ENCODE measurements around the gene HOXD3. TPM values are rescaled to one million over a fixed set of nuclear protein-coding genes. Genes with fewer than 3 reads are reported as not detected.
A peak's percentile ranks its signal among the peaks of the same experiment; 100 is the strongest.

The HOXD3 gene
- total RNA-seq = not detected
- total RNA-seq (2013) = not detected

DNA sequence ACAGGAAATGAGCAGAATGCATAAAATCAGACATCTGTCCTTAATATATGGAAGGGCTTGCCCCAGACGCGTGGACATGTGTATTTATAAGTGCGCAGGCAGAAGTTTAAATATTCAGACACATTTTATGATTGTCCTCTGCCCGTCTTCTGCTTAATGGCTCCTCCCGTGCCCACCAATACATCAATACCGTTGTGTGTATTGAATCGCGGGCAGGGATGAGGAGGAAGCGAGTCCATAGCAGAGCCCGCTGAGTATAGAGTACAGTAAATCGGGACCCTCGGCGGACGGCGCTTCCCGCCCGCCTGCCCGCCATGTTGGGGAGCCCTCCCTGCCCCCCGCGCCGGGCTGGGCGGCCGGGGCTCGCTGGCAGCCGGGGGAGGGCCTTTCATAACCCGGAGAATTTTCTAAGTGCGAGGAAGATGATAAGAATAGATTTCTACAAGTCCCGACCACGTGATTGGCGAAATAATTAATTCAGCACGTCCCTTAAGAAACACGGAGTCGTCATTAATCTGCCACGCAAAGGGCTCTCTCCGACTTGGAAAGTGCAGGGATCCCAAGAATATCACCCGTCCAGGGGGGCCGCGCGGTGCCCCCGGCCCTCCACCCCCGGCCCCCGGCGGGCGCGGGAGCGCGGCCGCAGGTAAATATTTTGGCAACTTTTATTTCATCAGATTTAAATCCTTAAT, at the start of gene HOXD3:
Gene HOXD3 (plus strand): TSS at position 501 of the 692 bp plus-strand sequence. CDS start 11,808 bp downstream, outside the sequence.
- Histone ChIP-seq H3K4me3 (ENCODE audit: low read length) (no peak within 1 kb of the TSS), H3K36me3 (ENCODE audit: control insufficient read depth, insufficient read depth, low read length) (no peaks in the 10 kb centered on the region), H3K27me3 (ENCODE audit: control insufficient read depth, insufficient read depth, low read length) (peaks cover 59% of the 10 kb centered on the region), H3K4me1 (ENCODE audit: control insufficient read depth, insufficient read depth, low read length) (peaks cover 4% of the 10 kb centered on the region), H3K27ac (ENCODE audit: low read length) (no peak within 1 kb of the TSS), H3K9me3 (ENCODE audit: control insufficient read depth, insufficient read depth, low read length) (no peaks in the 10 kb centered on the region)
- H3K9me3 Mint-ChIP-seq = no peaks in the 10 kb centered on the region
- intact Hi-C loops (cut with micrococcal nuclease) = no loop called here
- H3K36me3 Mint-ChIP-seq = no peaks in the 10 kb centered on the region
- ATAC-seq (no peak), DNase-seq (no peak)
- H3K4me1 Mint-ChIP-seq = peaks cover 0 to 5% of the 10 kb centered on the region in 2 donors
- no peak within 1 kb of the TSS for H3K4me3 Mint-ChIP-seq
- TF ChIP-seq, protein P1, sequence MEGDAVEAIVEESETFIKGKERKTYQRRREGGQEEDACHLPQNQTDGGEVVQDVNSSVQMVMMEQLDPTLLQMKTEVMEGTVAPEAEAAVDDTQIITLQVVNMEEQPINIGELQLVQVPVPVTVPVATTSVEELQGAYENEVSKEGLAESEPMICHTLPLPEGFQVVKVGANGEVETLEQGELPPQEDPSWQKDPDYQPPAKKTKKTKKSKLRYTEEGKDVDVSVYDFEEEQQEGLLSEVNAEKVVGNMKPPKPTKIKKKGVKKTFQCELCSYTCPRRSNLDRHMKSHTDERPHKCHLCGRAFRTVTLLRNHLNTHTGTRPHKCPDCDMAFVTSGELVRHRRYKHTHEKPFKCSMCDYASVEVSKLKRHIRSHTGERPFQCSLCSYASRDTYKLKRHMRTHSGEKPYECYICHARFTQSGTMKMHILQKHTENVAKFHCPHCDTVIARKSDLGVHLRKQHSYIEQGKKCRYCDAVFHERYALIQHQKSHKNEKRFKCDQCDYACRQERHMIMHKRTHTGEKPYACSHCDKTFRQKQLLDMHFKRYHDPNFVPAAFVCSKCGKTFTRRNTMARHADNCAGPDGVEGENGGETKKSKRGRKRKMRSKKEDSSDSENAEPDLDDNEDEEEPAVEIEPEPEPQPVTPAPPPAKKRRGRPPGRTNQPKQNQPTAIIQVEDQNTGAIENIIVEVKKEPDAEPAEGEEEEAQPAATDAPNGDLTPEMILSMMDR (IDR thresholded peaks at IDR 0.05) = no peak
- H3K27me3 Mint-ChIP-seq (ENCODE audit: low read depth in 2 of 2) = peaks cover 56 to 59% of the 10 kb centered on the region in 2 donors
- no peak within 1 kb of the TSS for H3K27ac Mint-ChIP-seq
- 7% methylated on average over 48 of the region's 48 CpGs for WGBS (ENCODE audit: insufficient coverage)

DNA sequence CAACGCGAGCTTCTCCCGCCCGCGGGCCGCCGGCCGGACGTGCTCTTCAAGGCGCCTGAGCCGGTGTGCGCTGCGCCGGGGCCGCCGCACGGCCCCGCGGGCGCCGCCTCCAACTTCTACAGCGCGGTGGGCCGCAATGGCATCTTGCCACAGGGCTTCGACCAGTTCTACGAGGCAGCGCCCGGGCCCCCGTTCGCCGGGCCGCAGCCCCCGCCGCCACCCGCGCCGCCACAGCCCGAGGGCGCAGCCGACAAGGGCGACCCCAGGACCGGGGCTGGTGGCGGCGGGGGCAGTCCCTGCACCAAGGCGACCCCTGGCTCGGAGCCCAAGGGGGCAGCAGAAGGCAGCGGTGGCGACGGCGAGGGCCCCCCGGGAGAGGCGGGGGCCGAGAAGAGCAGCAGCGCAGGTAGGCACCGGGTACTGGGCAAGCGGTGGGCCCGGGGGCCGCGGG, 49.4 kb upstream of the HOXD3 start:
- Mint-ChIP-seq H3K27ac (no peak overlapping the region), H3K27me3 (ENCODE audit: low read depth in 2 of 2) (peaks cover 77 to 79% of the 10 kb centered on the region in 2 donors), H3K4me1 (peaks cover 0 to 27% of the 10 kb centered on the region in 2 donors), H3K4me3 (no peak overlapping the region), H3K9me3 (no peaks in the 10 kb centered on the region), H3K36me3 (peaks cover 8% of the 10 kb centered on the region)
- Histone ChIP-seq H3K4me1 (ENCODE audit: control insufficient read depth, insufficient read depth, low read length) (peaks cover 3% of the 10 kb centered on the region), H3K9me3 (ENCODE audit: control insufficient read depth, insufficient read depth, low read length) (peaks cover 3% of the 10 kb centered on the region), H3K36me3 (ENCODE audit: control insufficient read depth, insufficient read depth, low read length) (no peaks in the 10 kb centered on the region), H3K4me3 (ENCODE audit: low read length) (no peak overlapping the region), H3K27me3 (ENCODE audit: control insufficient read depth, insufficient read depth, low read length) (peaks cover 74% of the 10 kb centered on the region), H3K27ac (ENCODE audit: low read length) (no peak overlapping the region)
- TF ChIP-seq, protein P1 (IDR thresholded peaks at IDR 0.05) = no peak
- 5% methylated on average over 55 of the region's 59 CpGs for WGBS (ENCODE audit: insufficient coverage)
- ATAC-seq (no peak), DNase-seq (no peak)
- intact Hi-C loops (cut with micrococcal nuclease) = no loop called here

DNA sequence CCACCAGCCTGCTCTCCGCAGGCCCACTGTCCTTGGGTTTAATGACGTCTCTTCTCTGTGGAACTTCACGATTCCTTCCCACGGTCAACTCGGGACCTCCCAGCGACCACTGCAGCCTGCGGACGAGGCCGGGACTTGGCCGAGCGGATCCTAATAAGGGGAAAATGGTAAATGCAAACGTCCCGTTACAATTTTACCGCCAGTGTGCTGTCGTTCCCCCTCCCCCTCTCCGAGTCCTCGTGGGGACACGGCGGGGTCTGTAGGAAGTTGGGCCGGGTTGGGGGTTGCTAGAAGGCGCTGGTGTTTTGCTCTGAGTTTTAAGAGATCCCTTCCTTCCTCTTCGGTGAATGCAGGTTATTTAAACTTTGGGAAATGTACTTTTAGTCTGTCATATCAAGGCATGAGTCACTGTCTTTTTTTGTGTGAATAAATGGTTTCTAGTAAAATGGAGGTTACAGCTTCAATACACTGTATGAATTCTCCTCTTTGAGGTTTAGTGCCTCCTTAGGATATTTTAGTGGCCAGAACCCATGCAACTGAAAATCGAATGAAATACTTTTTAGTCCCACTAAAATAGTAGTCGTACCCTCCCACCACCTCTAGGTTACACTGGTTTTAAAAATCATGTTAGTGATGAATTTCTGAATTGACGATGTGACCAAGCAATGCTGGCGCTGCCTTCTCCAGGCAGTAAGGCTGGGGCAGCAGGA, 47.8 kb upstream of the HOXD3 start:
- DNase-seq (no peak), ATAC-seq (no peak)
- peak overlapping the region; percentile 3 for H3K4me3 Mint-ChIP-seq
- no peak overlapping the region for H3K27ac ChIP-seq (ENCODE audit: low read length)
- no peak overlapping the region for H3K27ac Mint-ChIP-seq
- no peaks in the 10 kb centered on the region for H3K9me3 Mint-ChIP-seq
- peaks cover 8% of the 10 kb centered on the region for H3K36me3 Mint-ChIP-seq
- peaks cover 75% of the 10 kb centered on the region for H3K27me3 ChIP-seq (ENCODE audit: control insufficient read depth, insufficient read depth, low read length)
- peaks cover 3% of the 10 kb centered on the region for H3K9me3 ChIP-seq (ENCODE audit: control insufficient read depth, insufficient read depth, low read length)
- H3K4me1 ChIP-seq (ENCODE audit: control insufficient read depth, insufficient read depth, low read length) = peaks cover 3% of the 10 kb centered on the region
- 8% methylated on average over 23 of the region's 26 CpGs for WGBS (ENCODE audit: insufficient coverage)
- peaks cover 76 to 80% of the 10 kb centered on the region in 2 donors for H3K27me3 Mint-ChIP-seq (ENCODE audit: low read depth in 2 of 2)
- TF ChIP-seq, protein P1 (IDR thresholded peaks at IDR 0.05) = no peak
- intact Hi-C loops (cut with micrococcal nuclease) = no loop called here
- H3K36me3 ChIP-seq (ENCODE audit: control insufficient read depth, insufficient read depth, low read length) = no peaks in the 10 kb centered on the region
- H3K4me1 Mint-ChIP-seq = peaks cover 0 to 26% of the 10 kb centered on the region in 2 donors
- H3K4me3 ChIP-seq (ENCODE audit: low read length) = no peak overlapping the region
